Measurements from ENCODE around the gene CMTM4. TPM values are rescaled to one million over a fixed set of nuclear protein-coding genes. Genes with fewer than 3 reads are reported as not detected.

CMTM4 gene
- total RNA-seq, 1 experiment from 2014 or later, result 77.8 TPM

- RAD21 ChIA-PET (ENCODE audit: low non-redundant PET in 1 of 2, low total read pairs in 2 of 2, uncharacterized antibody in 2 of 2, unreplicated experiment in 2 of 2), result no interaction called here
- no TSS peak for BruUV-seq (replicated peaks)
These were observed 98.4 kb downstream of the CMTM4 start for GRCh38 chr16:66598111-66598510.

DNA sequence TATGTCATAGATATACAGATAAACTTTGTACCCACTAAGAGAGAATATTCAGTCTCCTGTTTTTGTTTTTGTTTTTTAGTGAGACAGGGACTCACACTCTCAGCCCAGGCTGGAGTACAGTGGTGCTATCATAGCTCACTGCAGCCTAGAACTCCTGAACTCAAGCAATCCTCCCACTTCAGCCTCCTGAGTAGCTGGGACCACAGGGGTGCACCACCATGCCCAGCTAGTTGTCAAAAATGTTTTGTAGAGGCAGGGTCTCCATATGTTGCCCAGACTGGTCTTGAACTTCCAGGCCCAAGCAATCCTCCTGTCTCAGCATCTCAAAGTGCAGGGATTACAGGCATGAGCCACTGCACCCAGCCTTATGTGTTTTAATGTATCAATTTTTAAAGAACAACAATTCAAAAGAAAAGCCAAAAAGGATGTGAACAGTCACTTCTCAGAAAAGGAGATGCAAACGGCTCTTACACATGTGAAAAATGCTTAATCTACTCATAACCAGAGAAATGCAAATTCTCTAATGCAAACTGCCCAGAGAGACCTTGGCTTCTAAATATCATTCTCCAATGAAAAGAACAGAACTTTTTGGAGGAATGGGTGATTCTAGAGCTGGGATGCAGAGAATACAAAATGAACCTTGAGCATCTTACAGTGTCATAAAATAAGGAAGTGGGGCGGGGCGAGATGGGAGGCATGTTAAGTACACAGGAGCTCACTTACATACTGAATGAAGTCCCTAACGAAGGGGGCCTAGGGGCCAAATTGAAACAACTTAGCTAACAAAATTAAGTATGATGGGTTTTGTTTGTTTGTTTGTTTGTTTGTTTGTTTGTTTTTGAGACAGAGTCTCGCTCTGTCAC lies 99.3 kb downstream of the CMTM4 start:
- intact Hi-C loops (cut with micrococcal nuclease), result no loop called here
- BruUV-seq (replicated peaks), result no TSS peak
- Histone ChIP-seq H4K20me1 (ENCODE audit: insufficient read depth) (no peaks in the 10 kb centered on the region), H3K4me2 (ENCODE audit: low read length) (no peak overlapping the region), H3K4me1 (ENCODE audit: control insufficient read depth in 1 of 2, insufficient read depth in 2 of 2, low read length in 2 of 2) (no peaks in the 10 kb centered on the region), H3K9me3 (ENCODE audit: control insufficient read depth in 1 of 2, insufficient read depth in 1 of 2, low read depth in 1 of 2, low read length in 2 of 2) (no peaks in the 10 kb centered on the region), H3K27me3 (ENCODE audit: insufficient read depth, low read length) (no peaks in the 10 kb centered on the region), H3K9ac (ENCODE audit: low read length) (no peak overlapping the region), H3K9me2 (ENCODE audit: insufficient read depth) (no peaks in the 10 kb centered on the region), H2AFZ (ENCODE audit: low read depth, low read length, poor library complexity, severe bottlenecking) (no peak overlapping the region), H3K27ac (ENCODE audit: low read depth, low read length) (no peak overlapping the region), H3K4me3 (replicated peaks in 1 of 2; ENCODE audit: low read depth in 1 of 2, low read length in 2 of 2) (no peak overlapping the region), H3K36me3 (ENCODE audit: control insufficient read depth in 1 of 2, insufficient read depth in 2 of 2, low read length in 2 of 2) (no peaks in the 10 kb centered on the region), H3K79me2 (ENCODE audit: insufficient read depth, low read length) (no peaks in the 10 kb centered on the region)
- no peak for DNase-seq (ENCODE audit: low read depth, low spot score)
- RAD21 ChIA-PET (ENCODE audit: low non-redundant PET in 1 of 2, low total read pairs in 2 of 2, uncharacterized antibody in 2 of 2, unreplicated experiment in 2 of 2), result no interaction called here
- ATAC-seq, result no peak
- POLR2A ChIA-PET, result no interaction called here
- CTCF ChIA-PET, result interaction anchor here (1.9 kb wide), 1 partner anchor 11 kb away, joined by 11 read pairs; no protein-coding TSS in a partner anchor
- TF ChIP-seq SRF (IDR thresholded peaks at IDR 0.05; ENCODE audit: low read depth) (no peak), POLR2AphosphoS5 (IDR thresholded peaks at IDR 0.05; ENCODE audit: low read depth, low read length) (no peak), ELF1 (IDR thresholded peaks at IDR 0.05; ENCODE audit: borderline replicate concordance, low read depth) (no peak), SIN3A (IDR thresholded peaks at IDR 0.05; ENCODE audit: low read depth) (no peak), REST (IDR thresholded peaks at IDR 0.05; ENCODE audit: low read depth) (no peak), CTCF (IDR thresholded peaks at IDR 0.05 in 2 of 3, conservative IDR thresholded peaks at IDR 0.05 in 1 of 3; ENCODE audit: borderline replicate concordance in 1 of 3, insufficient read depth in 1 of 3, low read depth in 2 of 3, low read length in 2 of 3) (no peak), ATF3 (IDR thresholded peaks at IDR 0.05) (no peak), JUND (IDR thresholded peaks at IDR 0.05) (no peak), SP1 (IDR thresholded peaks at IDR 0.05; ENCODE audit: low read depth) (no peak), RAD21 (IDR thresholded peaks at IDR 0.05; ENCODE audit: low read depth) (no peak), ZNF274 (IDR thresholded peaks at IDR 0.05; ENCODE audit: low read depth, low read length) (no peak)
- TF ChIP-seq, protein P1, sequence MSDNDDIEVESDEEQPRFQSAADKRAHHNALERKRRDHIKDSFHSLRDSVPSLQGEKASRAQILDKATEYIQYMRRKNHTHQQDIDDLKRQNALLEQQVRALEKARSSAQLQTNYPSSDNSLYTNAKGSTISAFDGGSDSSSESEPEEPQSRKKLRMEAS (IDR thresholded peaks at IDR 0.05), result no peak

More at GRCh38 chr16:66598111-66598510, 98.4 kb downstream of the CMTM4 start:
- intact Hi-C loops (cut with micrococcal nuclease), result no loop called here
- H2AFZ ChIP-seq (ENCODE audit: low read depth, low read length, poor library complexity, severe bottlenecking), result no peak overlapping the region
- no peaks in the 10 kb centered on the region for H3K27me3 ChIP-seq (ENCODE audit: insufficient read depth, low read length)
- H4K20me1 ChIP-seq (ENCODE audit: insufficient read depth), result no peaks in the 10 kb centered on the region
- DNase-seq (ENCODE audit: low read depth, low spot score) (no peak), ATAC-seq (no peak)
- no peaks in the 10 kb centered on the region for H3K36me3 ChIP-seq (ENCODE audit: control insufficient read depth in 1 of 2, insufficient read depth in 2 of 2, low read length in 2 of 2)
- no peaks in the 10 kb centered on the region for H3K79me2 ChIP-seq (ENCODE audit: insufficient read depth, low read length)
- no peak overlapping the region for H3K4me2 ChIP-seq (ENCODE audit: low read length)
- no peak overlapping the region for H3K4me3 ChIP-seq (replicated peaks in 1 of 2; ENCODE audit: low read depth in 1 of 2, low read length in 2 of 2)
- ChIA-PET CTCF (interaction anchor here (1.9 kb wide), 1 partner anchor 10 kb away, joined by 11 read pairs; no protein-coding TSS in a partner anchor), POLR2A (no interaction called here)
- no peak overlapping the region for H3K27ac ChIP-seq (ENCODE audit: low read depth, low read length)
- H3K4me1 ChIP-seq (ENCODE audit: control insufficient read depth in 1 of 2, insufficient read depth in 2 of 2, low read length in 2 of 2), result no peaks in the 10 kb centered on the region
- no peak overlapping the region for H3K9ac ChIP-seq (ENCODE audit: low read length)
- no peaks in the 10 kb centered on the region for H3K9me2 ChIP-seq (ENCODE audit: insufficient read depth)
- TF ChIP-seq YY1 (IDR thresholded peaks at IDR 0.05; ENCODE audit: extremely low read depth, insufficient replicate concordance, low read depth, low read length), result no peak
- no peak for TF ChIP-seq POLR2A (IDR thresholded peaks at IDR 0.05; ENCODE audit: borderline replicate concordance, extremely low read depth, insufficient read depth, insufficient read length)
- no peaks in the 10 kb centered on the region for H3K9me3 ChIP-seq (ENCODE audit: control insufficient read depth in 1 of 2, insufficient read depth in 1 of 2, low read depth in 1 of 2, low read length in 2 of 2)

Data from HCT116 (cell line).